GM23248 (cell line): Measurements from ENCODE around the gene NOSIP.

Experiments
- EZH2 ChIP-seq: fragments of 200-600 bp; sonication (generic); IDR thresholded peaks from 2 replicates; pipeline ENCODE4 v1.6.1; 2018; ENCODE audit warnings: antibody characterized with exemption, mild to moderate bottlenecking; ENCODE audit not compliant: insufficient read depth, poor library complexity, severe bottlenecking
- EZH2phosphoT487 ChIP-seq: fragments of 200-600 bp; sonication (generic); IDR thresholded peaks from 2 replicates; pipeline ENCODE4 v1.6.1; 2018; ENCODE audit warnings: antibody characterized with exemption, moderate library complexity, mild to moderate bottlenecking, low read depth; ENCODE audit not compliant: insufficient read depth

DNA sequence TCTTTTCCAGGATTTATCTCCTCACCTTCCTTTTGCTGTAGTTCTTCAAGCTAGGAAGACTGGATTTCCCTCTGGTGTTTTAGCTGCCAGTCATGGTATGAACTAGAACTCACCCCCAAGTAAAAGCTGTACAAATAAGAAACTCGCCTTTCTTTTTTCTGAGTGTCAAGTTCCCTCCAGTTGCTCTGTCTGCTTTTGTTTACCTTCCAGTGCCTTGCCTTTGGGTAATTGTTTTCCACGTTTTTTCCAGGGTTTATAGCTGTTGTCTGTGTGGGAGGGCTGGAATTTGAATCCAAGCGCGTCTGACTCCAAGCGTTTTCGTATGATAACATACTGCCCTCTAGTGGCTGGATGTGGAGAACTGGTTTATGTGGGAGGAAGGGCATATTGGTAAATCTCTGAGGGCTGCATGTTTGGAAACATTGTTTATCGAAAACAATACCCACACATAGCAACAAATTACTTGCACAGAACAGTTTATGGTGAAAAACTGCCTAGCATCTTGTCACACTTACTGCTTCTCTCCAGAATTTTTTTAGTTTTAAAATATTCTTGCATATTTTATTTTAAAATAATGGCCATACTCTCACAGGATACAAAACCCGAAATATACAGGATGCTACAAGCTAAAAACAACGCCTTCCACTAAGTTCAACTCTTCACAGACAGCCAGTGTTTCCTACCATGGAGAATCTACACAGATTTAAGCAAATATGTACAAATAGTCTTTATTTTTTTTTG, 33.4 kb downstream of the NOSIP start:
- TF ChIP-seq EZH2phosphoT487 = no peak
- no peak for TF ChIP-seq EZH2
